SJSA1 (cell line): Measurements from ENCODE around the gene PRKCH. TPM values are rescaled to one million over a fixed set of nuclear protein-coding genes. Genes with fewer than 3 reads are reported as not detected.

Experiments
- DNase-seq, 2 experiments: peaks; one replicate each; pipeline ENCODE4 v3.0.0-alpha.2; 2015 to 2020; ENCODE audit warnings: low spot score in 2 of 2, low read depth in 1 of 2
- H3K27ac ChIP-seq: fragments of 250-450 bp; sonication (Bioruptor Pico); 2 replicates; pipeline ENCODE4 v1.5.1; 2020; ENCODE audit warnings: mild to moderate bottlenecking, moderate library complexity
- H3K27me3 ChIP-seq: fragments of 250-450 bp; sonication (Bioruptor Pico); replicated peaks from 2 replicates; pipeline ENCODE4 v1.5.1; 2020; ENCODE audit warnings: mild to moderate bottlenecking, moderate library complexity
- H3K36me3 ChIP-seq: fragments of 250-450 bp; sonication (Bioruptor Pico); 2 replicates; pipeline ENCODE4 v1.5.1; 2020; ENCODE audit warnings: mild to moderate bottlenecking
- H3K4me1 ChIP-seq: fragments of 250-450 bp; sonication (Bioruptor Pico); replicated peaks from 2 replicates; pipeline ENCODE4 v1.6.1; 2021; ENCODE audit warnings: mild to moderate bottlenecking
- H3K4me3 ChIP-seq: fragments of 250-450 bp; sonication (Bioruptor Pico); 2 replicates; pipeline ENCODE4 v1.5.1; 2020; ENCODE audit warnings: mild to moderate bottlenecking
- H3K9me3 ChIP-seq: fragments of 250-450 bp; sonication (Bioruptor Pico); replicated peaks from 2 replicates; pipeline ENCODE4 v1.5.1; 2020; ENCODE audit warnings: mild to moderate bottlenecking
- total RNA-seq: library from RNA; depleted of rRNA; stranded (reverse); fragments of >200 nt; shearing (Covaris generic); gene quantifications from 2 replicates; pipeline ENCODE4 v1.2.3, GENCODE V29; 2014

The PRKCH gene
- total RNA-seq, 1 experiment from 2014 or later = 5.7 TPM

GRCh38 chr14:61368781-61369453 lies 47.5 kb downstream of the PRKCH start:
- Histone ChIP-seq H3K27me3 (no peaks in the 10 kb centered on the region), H3K9me3 (no peaks in the 10 kb centered on the region), H3K36me3 (no peaks in the 10 kb centered on the region), H3K4me3 (no peak overlapping the region), H3K27ac (no peak overlapping the region), H3K4me1 (peaks cover 12% of the 10 kb centered on the region)
- no peak for DNase-seq

- Histone ChIP-seq H3K4me1 (peaks cover 12% of the 10 kb centered on the region), H3K27ac (no peak overlapping the region), H3K36me3 (no peaks in the 10 kb centered on the region), H3K9me3 (no peaks in the 10 kb centered on the region; the same call in 1 of the 2 replicates), H3K27me3 (no peaks in the 10 kb centered on the region), H3K4me3 (no peak overlapping the region)
- DNase-seq = no peak
Measured at GRCh38 chr14:61369454-61369810, 48.1 kb downstream of the PRKCH start.

- Histone ChIP-seq H3K27me3 (no peaks in the 10 kb centered on the region), H3K9me3 (peaks cover 4% of the 10 kb centered on the region), H3K4me3 (no peak overlapping the region), H3K27ac (no peak overlapping the region), H3K4me1 (no peaks in the 10 kb centered on the region; the same call in 1 of the 2 replicates), H3K36me3 (no peaks in the 10 kb centered on the region)
- no peak for DNase-seq
Measured at GRCh38 chr14:61372379-61372778, 51.0 kb downstream of the PRKCH start.

GRCh38 chr14:61372842-61373555 lies 51.6 kb downstream of the PRKCH start:
- Histone ChIP-seq H3K36me3 (no peaks in the 10 kb centered on the region), H3K4me3 (no peak overlapping the region), H3K9me3 (peaks cover 4% of the 10 kb centered on the region), H3K27me3 (no peaks in the 10 kb centered on the region), H3K4me1 (no peaks in the 10 kb centered on the region; the same call in 1 of the 2 replicates), H3K27ac (no peak overlapping the region)
- no peak for DNase-seq

GRCh38 chr14:61374284-61374683 lies 52.9 kb downstream of the PRKCH start:
- H3K27me3 ChIP-seq = no peaks in the 10 kb centered on the region
- no peak overlapping the region for H3K4me3 ChIP-seq
- no peak overlapping the region for H3K27ac ChIP-seq
- H3K36me3 ChIP-seq = no peaks in the 10 kb centered on the region
- H3K9me3 ChIP-seq = peaks cover 4% of the 10 kb centered on the region
- DNase-seq = no peak
- no peaks in the 10 kb centered on the region; the same call in 1 of the 2 replicates for H3K4me1 ChIP-seq

- no peaks in the 10 kb centered on the region for H3K27me3 ChIP-seq
- no peaks in the 10 kb centered on the region; the same call in 1 of the 2 replicates for H3K4me1 ChIP-seq
- no peak overlapping the region for H3K27ac ChIP-seq
- no peak for DNase-seq
- H3K9me3 ChIP-seq = peaks cover 4% of the 10 kb centered on the region
- H3K4me3 ChIP-seq = no peak overlapping the region
- H3K36me3 ChIP-seq = no peaks in the 10 kb centered on the region
Measured at GRCh38 chr14:61375218-61375617, 53.8 kb downstream of the PRKCH start.

GRCh38 chr14:61376314-61376713 lies 54.9 kb downstream of the PRKCH start:
- Histone ChIP-seq H3K4me1 (no peaks in the 10 kb centered on the region; the same call in 1 of the 2 replicates), H3K27me3 (no peaks in the 10 kb centered on the region), H3K36me3 (no peaks in the 10 kb centered on the region), H3K4me3 (no peak overlapping the region), H3K9me3 (peaks cover 4% of the 10 kb centered on the region), H3K27ac (no peak overlapping the region)
- no peak for DNase-seq

- Histone ChIP-seq H3K36me3 (no peaks in the 10 kb centered on the region), H3K27ac (no peak overlapping the region)
- no peak for DNase-seq
Measured at GRCh38 chr14:61377749-61378148, 56.4 kb downstream of the PRKCH start.

GRCh38 chr14:61379639-61380184 lies 58.3 kb downstream of the PRKCH start:
- DNase-seq = no peak
- H3K4me1 ChIP-seq = peaks cover 3% of the 10 kb centered on the region
- H3K4me3 ChIP-seq = no peak overlapping the region
- H3K27ac ChIP-seq = no peak overlapping the region
- H3K36me3 ChIP-seq = no peaks in the 10 kb centered on the region
- peaks cover 4% of the 10 kb centered on the region; the same call in 1 of the 2 replicates for H3K9me3 ChIP-seq
- no peaks in the 10 kb centered on the region for H3K27me3 ChIP-seq

More at GRCh38 chr14:61377749-61378148, 56.4 kb downstream of the PRKCH start:
- no peaks in the 10 kb centered on the region for H3K27me3 ChIP-seq
- no peaks in the 10 kb centered on the region for H3K4me1 ChIP-seq
- peaks cover 4% of the 10 kb centered on the region for H3K9me3 ChIP-seq
- no peak overlapping the region for H3K4me3 ChIP-seq

- no peaks in the 10 kb centered on the region for H3K36me3 ChIP-seq
- H3K27ac ChIP-seq = no peak overlapping the region
- H3K9me3 ChIP-seq = no peaks in the 10 kb centered on the region
- peaks cover 15% of the 10 kb centered on the region for H3K4me1 ChIP-seq
- H3K4me3 ChIP-seq = no peak overlapping the region
- no peak for DNase-seq
- no peaks in the 10 kb centered on the region for H3K27me3 ChIP-seq
Measured at GRCh38 chr14:61380984-61381383, 59.6 kb downstream of the PRKCH start.

GRCh38 chr14:61381553-61381952 lies 60.2 kb downstream of the PRKCH start:
- no peak overlapping the region for H3K27ac ChIP-seq
- peaks cover 15% of the 10 kb centered on the region for H3K4me1 ChIP-seq
- no peaks in the 10 kb centered on the region for H3K27me3 ChIP-seq
- no peak overlapping the region for H3K4me3 ChIP-seq
- no peaks in the 10 kb centered on the region for H3K36me3 ChIP-seq
- no peaks in the 10 kb centered on the region for H3K9me3 ChIP-seq
- no peak for DNase-seq

- no peak overlapping the region for H3K27ac ChIP-seq
- H3K36me3 ChIP-seq = no peaks in the 10 kb centered on the region
- no peak overlapping the region for H3K4me3 ChIP-seq
- H3K4me1 ChIP-seq = peaks cover 20% of the 10 kb centered on the region
- no peaks in the 10 kb centered on the region for H3K27me3 ChIP-seq
- no peak for DNase-seq
- H3K9me3 ChIP-seq = no peaks in the 10 kb centered on the region
Measured at GRCh38 chr14:61382842-61383241, 61.5 kb downstream of the PRKCH start.

GRCh38 chr14:61385002-61385685 lies 63.8 kb downstream of the PRKCH start:
- Histone ChIP-seq H3K27ac (no peak overlapping the region), H3K4me1 (peaks cover 39% of the 10 kb centered on the region), H3K4me3 (no peak overlapping the region), H3K9me3 (no peaks in the 10 kb centered on the region), H3K36me3 (no peaks in the 10 kb centered on the region), H3K27me3 (no peaks in the 10 kb centered on the region)
- peak in 1 of 2 experiments; percentile 27 for DNase-seq
